CD1c-positive myeloid dendritic cell (primary cell): ENCODE measurements around the gene GBP1.
"Not testable (repeated sequence)": the region's sequence is repeated elsewhere in the genome, so short reads cannot be mapped to it uniquely, and the experiment has no call there.

Source experiments
- DNase-seq: peaks from one replicate; pipeline ENCODE4 v3.0.0-alpha.2; 2016; ENCODE audit errors: extremely low spot score

GBP1 gene

GRCh38 chr1:89065079-89065868 is at the start of gene GBP1:
Gene GBP1, minus strand, starts transcription at chr1:89065208. Its CDS starts 1,974 bp downstream, at chr1:89063234.
- peak; percentile 65 for DNase-seq

- no peak for DNase-seq
These were observed 49.7 kb upstream of the GBP1 start for GRCh38 chr1:89114662-89115061.

GRCh38 chr1:89112871-89113613 is 48.0 kb upstream of the GBP1 start:
- no peak for DNase-seq

- DNase-seq, result no peak
These were observed 39.7 kb upstream of the GBP1 start for GRCh38 chr1:89104687-89105086.

GRCh38 chr1:89104147-89104546 is 39.1 kb upstream of the GBP1 start:
- no peak for DNase-seq

- DNase-seq, result no peak
These were observed 37.0 kb upstream of the GBP1 start for GRCh38 chr1:89102021-89102420.

GRCh38 chr1:89100412-89100811 is 35.4 kb upstream of the GBP1 start:
- DNase-seq, result no peak

GRCh38 chr1:89098857-89099256 is 33.8 kb upstream of the GBP1 start:
- no peak for DNase-seq

- no peak for DNase-seq
These were observed 30.7 kb upstream of the GBP1 start for GRCh38 chr1:89095737-89096136.

- DNase-seq, result no peak
These were observed 25.0 kb upstream of the GBP1 start for GRCh38 chr1:89089962-89090361.

GRCh38 chr1:89088572-89088971 is 23.6 kb upstream of the GBP1 start:
- no peak for DNase-seq

GRCh38 chr1:89087241-89087640 is 22.2 kb upstream of the GBP1 start:
- DNase-seq, result no peak

GRCh38 chr1:89085781-89086180 is 20.8 kb upstream of the GBP1 start:
- peak; percentile 55 for DNase-seq

- peak; percentile 63 for DNase-seq
These were observed 16.0 kb upstream of the GBP1 start for GRCh38 chr1:89081005-89081404.

- DNase-seq, result not testable (repeated sequence)
These were observed 15.1 kb upstream of the GBP1 start for GRCh38 chr1:89080068-89080467.

- not testable (repeated sequence) for DNase-seq
These were observed 7.6 kb upstream of the GBP1 start for GRCh38 chr1:89072466-89073065.

- no peak for DNase-seq
These were observed 5.5 kb upstream of the GBP1 start for GRCh38 chr1:89070509-89070908.

- DNase-seq, result peak; percentile 21
These were observed 4.9 kb upstream of the GBP1 start for GRCh38 chr1:89069951-89070350.

- DNase-seq, result no peak
These were observed 3.3 kb upstream of the GBP1 start for GRCh38 chr1:89068291-89068690.

- no peak for DNase-seq
These were observed 376 bp downstream of the GBP1 start for GRCh38 chr1:89064632-89065031.

- no peak for DNase-seq
These were observed 1.9 kb downstream of the GBP1 start for GRCh38 chr1:89063094-89063493.

- DNase-seq, result no peak
These were observed 4.9 kb downstream of the GBP1 start for GRCh38 chr1:89060091-89060490.

GRCh38 chr1:89051955-89052312 is 13.1 kb downstream of the GBP1 start:
- DNase-seq, result no peak
